Esophagus muscularis mucosa (tissue), 3 donors: ENCODE data around the gene EHD3.

ENCODE experiments used
- CTCF ChIP-seq, 3 experiments: fragments of 200-600 bp in 2 of 3; fragments of 450-650 bp in 1 of 3; sonication (generic) in 2 of 3; IDR thresholded peaks; one replicate each; pipeline ENCODE4 v1.5.1; 2017 to 2019; ENCODE audit warnings: antibody characterized with exemption in 3 of 3, mild to moderate bottlenecking in 2 of 3, moderate library complexity in 1 of 3
- POLR2A ChIP-seq: fragments of 450-650 bp; IDR thresholded peaks from one replicate; pipeline ENCODE4 v1.6.1; 2017; ENCODE audit warnings: antibody characterized with exemption, moderate library complexity, mild to moderate bottlenecking, low read depth

GRCh38 chr2:31200972-31201371 is 33.0 kb upstream of the EHD3 start:
- TF ChIP-seq CTCF (IDR thresholded peaks at IDR 0.05) (no peak), POLR2A (no peak)
